Astrocyte (in vitro differentiated cells and primary cell): ENCODE results near the gene CACNA1F. TPM values are rescaled to one million over a fixed set of nuclear protein-coding genes. Genes with fewer than 3 reads are reported as not detected.

ENCODE experiments used
- DNase-seq: peaks from one replicate; pipeline ENCODE4 v3.0.0-alpha.2; 2010; ENCODE audit warnings: low read depth
- FAIRE-seq: peaks from 2 replicates; lab custom pipeline; 2011; peaks lifted over from hg19 to GRCh38; lab: Jason Lieb, UNC
- H2AFZ ChIP-seq: 2 replicates; pipeline ENCODE4 v1.6.0; 2012; ENCODE audit warnings: low read depth, low read length, inconsistent platforms
- H3K27ac ChIP-seq: 2 replicates; pipeline ENCODE4 v1.5.1; 2011; ENCODE audit warnings: low read depth, low read length, inconsistent platforms
- H3K27me3 ChIP-seq: 2 replicates; pipeline ENCODE4 v1.6.0; 2011; ENCODE audit warnings: low read length, inconsistent platforms; ENCODE audit not compliant: insufficient read depth
- H3K36me3 ChIP-seq: 2 replicates; pipeline ENCODE4 v1.5.1; 2011; ENCODE audit warnings: low read length, inconsistent platforms; ENCODE audit not compliant: insufficient read depth
- H3K4me1 ChIP-seq: 2 replicates; pipeline ENCODE4 v1.5.1; 2011; ENCODE audit warnings: low read length, inconsistent platforms; ENCODE audit not compliant: insufficient read depth
- H3K4me2 ChIP-seq: 2 replicates; pipeline ENCODE4 v1.6.0; 2012; ENCODE audit warnings: low read length, inconsistent platforms
- H3K4me3 ChIP-seq: 2 replicates; pipeline ENCODE4 v1.5.1; 2011; ENCODE audit warnings: low read depth, mild to moderate bottlenecking, low read length, inconsistent platforms; ENCODE audit not compliant: insufficient read depth
- H3K79me2 ChIP-seq: 2 replicates; pipeline ENCODE4 v1.6.0; 2012; ENCODE audit warnings: mild to moderate bottlenecking, low read length, inconsistent platforms; ENCODE audit not compliant: insufficient read depth
- H3K9ac ChIP-seq: 2 replicates; pipeline ENCODE4 v1.6.0; 2012; ENCODE audit warnings: mild to moderate bottlenecking, low read length, inconsistent platforms
- H3K9me3 ChIP-seq: 2 replicates; pipeline ENCODE4 v1.5.1; 2012; ENCODE audit warnings: low read depth, mild to moderate bottlenecking, low read length, inconsistent platforms; ENCODE audit not compliant: insufficient read depth
- H4K20me1 ChIP-seq: 2 replicates; pipeline ENCODE4 v1.6.0; 2012; ENCODE audit warnings: low read length, inconsistent platforms; ENCODE audit not compliant: insufficient read depth
- H3K27ac Mint-ChIP-seq: one replicate; pipeline ENCODE4 v1.8.0; 2021; ENCODE audit warnings: mild to moderate bottlenecking, mixed read lengths; ENCODE audit not compliant: unreplicated experiment
- H3K27me3 Mint-ChIP-seq: one replicate; pipeline ENCODE4 v1.8.0; 2021; ENCODE audit warnings: low read depth, mixed read lengths; ENCODE audit not compliant: unreplicated experiment
- H3K36me3 Mint-ChIP-seq: one replicate; pipeline ENCODE4 v1.8.0; 2021; ENCODE audit warnings: low read depth, mixed read lengths; ENCODE audit not compliant: unreplicated experiment
- H3K4me1 Mint-ChIP-seq: one replicate; pipeline ENCODE4 v1.8.0; 2021; ENCODE audit warnings: low read depth, mixed read lengths; ENCODE audit not compliant: unreplicated experiment
- H3K4me3 Mint-ChIP-seq: one replicate; pipeline ENCODE4 v1.8.0; 2021; ENCODE audit warnings: mild to moderate bottlenecking, moderate library complexity, mixed read lengths; ENCODE audit not compliant: unreplicated experiment
- H3K9me3 Mint-ChIP-seq: one replicate; pipeline ENCODE4 v1.8.0; 2021; ENCODE audit warnings: mild to moderate bottlenecking, mixed read lengths; ENCODE audit not compliant: unreplicated experiment
- EZH2 ChIP-seq: IDR thresholded peaks from 2 replicates; pipeline ENCODE4 v1.6.1; 2012; ENCODE audit warnings: mild to moderate bottlenecking, low read length, inconsistent platforms; ENCODE audit not compliant: insufficient read depth
- total RNA-seq: library from RNA; stranded (reverse); gene quantifications from 2 replicates; pipeline ENCODE4 v1.2.1, GENCODE V29; 2021
- TF ChIP-seq, protein P1 (sequence below): IDR thresholded peaks from 2 replicates; pipeline ENCODE4 v1.5.1; 2011; ENCODE audit warnings: low read depth, mild to moderate bottlenecking, inconsistent platforms, low read length, moderate library complexity; ENCODE audit not compliant: insufficient read depth

CACNA1F gene
- total RNA-seq, 1 donor from 2014 or later = not detected

DNA sequence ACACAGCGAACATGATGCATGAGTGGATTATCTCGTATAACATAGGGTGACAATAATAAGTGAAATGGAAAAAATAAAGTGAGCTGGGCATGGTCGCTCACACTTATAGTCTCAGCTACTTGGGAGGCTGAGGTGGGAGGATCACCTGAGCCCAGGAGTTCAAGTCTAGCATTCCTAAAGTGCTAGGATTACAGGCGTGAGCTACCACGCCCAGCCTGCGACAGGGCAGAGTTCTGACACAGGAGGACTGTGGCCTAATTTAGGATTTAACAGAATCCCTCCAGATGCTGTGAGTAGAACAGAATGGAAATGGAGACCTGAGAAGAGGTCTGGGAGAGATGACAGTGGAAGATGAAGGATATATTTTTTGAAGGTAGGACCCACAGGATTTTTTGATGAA is 43.5 kb downstream of the CACNA1F start:
- no peak overlapping the region for H3K27ac Mint-ChIP-seq
- Histone ChIP-seq H3K27me3 (no peaks in the 10 kb centered on the region), H3K79me2 (no peaks in the 10 kb centered on the region), H3K9me3 (no peaks in the 10 kb centered on the region), H3K36me3 (no peaks in the 10 kb centered on the region), H3K9ac (no peak overlapping the region), H3K4me2 (peak overlapping the region; percentile 78), H2AFZ (no peak overlapping the region), H3K27ac (no peak overlapping the region), H3K4me3 (no peak overlapping the region), H3K4me1 (no peaks in the 10 kb centered on the region), H4K20me1 (no peaks in the 10 kb centered on the region)
- peak; percentile 20 for FAIRE-seq
- DNase-seq = no peak
- no peaks in the 10 kb centered on the region for H3K27me3 Mint-ChIP-seq
- H3K4me3 Mint-ChIP-seq = peak overlapping the region; percentile 87
- TF ChIP-seq EZH2 = no peak
- TF ChIP-seq, protein P1, sequence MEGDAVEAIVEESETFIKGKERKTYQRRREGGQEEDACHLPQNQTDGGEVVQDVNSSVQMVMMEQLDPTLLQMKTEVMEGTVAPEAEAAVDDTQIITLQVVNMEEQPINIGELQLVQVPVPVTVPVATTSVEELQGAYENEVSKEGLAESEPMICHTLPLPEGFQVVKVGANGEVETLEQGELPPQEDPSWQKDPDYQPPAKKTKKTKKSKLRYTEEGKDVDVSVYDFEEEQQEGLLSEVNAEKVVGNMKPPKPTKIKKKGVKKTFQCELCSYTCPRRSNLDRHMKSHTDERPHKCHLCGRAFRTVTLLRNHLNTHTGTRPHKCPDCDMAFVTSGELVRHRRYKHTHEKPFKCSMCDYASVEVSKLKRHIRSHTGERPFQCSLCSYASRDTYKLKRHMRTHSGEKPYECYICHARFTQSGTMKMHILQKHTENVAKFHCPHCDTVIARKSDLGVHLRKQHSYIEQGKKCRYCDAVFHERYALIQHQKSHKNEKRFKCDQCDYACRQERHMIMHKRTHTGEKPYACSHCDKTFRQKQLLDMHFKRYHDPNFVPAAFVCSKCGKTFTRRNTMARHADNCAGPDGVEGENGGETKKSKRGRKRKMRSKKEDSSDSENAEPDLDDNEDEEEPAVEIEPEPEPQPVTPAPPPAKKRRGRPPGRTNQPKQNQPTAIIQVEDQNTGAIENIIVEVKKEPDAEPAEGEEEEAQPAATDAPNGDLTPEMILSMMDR = no peak
- H3K9me3 Mint-ChIP-seq = no peaks in the 10 kb centered on the region
- peaks cover 1% of the 10 kb centered on the region for H3K4me1 Mint-ChIP-seq
- H3K36me3 Mint-ChIP-seq = no peaks in the 10 kb centered on the region

DNA sequence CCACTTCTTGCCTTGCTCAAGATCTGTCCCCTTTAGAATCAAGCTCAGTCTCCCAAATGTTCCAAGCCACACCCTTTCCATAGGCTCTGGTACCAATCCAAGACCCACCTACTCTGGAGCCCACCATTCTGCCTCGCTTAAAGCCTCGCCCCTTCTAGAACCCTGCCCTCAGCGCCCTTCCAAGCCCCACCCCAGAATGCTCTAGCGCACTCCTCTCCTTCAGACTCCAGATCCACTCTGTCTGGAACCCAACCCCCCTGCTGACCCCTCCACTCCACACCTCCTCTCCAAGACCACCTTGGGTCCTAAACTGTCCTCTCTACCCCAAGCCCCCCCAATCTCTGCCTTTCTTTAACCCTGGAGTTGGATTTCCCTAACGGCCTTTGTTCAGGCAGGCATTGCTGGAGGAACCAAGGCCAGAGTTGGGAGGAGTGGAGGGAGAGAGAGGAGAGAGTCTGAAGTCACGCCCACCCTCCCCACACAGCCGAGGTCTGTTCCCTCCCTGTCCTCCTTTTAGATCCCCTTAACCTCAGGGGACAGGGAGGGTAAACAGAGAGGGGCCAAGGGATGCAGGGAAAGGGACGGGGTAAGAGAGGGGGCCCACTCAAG is 44.6 kb downstream of the CACNA1F start:
- H3K4me1 ChIP-seq = no peaks in the 10 kb centered on the region
- peaks cover 1% of the 10 kb centered on the region for H3K4me1 Mint-ChIP-seq
- no peaks in the 10 kb centered on the region for H3K9me3 Mint-ChIP-seq
- no peak for TF ChIP-seq EZH2
- TF ChIP-seq, protein P1 = no peak
- H3K4me3 ChIP-seq = no peak overlapping the region
- no peaks in the 10 kb centered on the region for H3K79me2 ChIP-seq
- no peak overlapping the region for H3K9ac ChIP-seq
- peaks cover 5% of the 10 kb centered on the region for H4K20me1 ChIP-seq
- H3K9me3 ChIP-seq = no peaks in the 10 kb centered on the region
- H3K27me3 Mint-ChIP-seq = no peaks in the 10 kb centered on the region
- no peak overlapping the region for H3K27ac Mint-ChIP-seq
- no peaks in the 10 kb centered on the region for H3K36me3 ChIP-seq
- no peak for DNase-seq
- FAIRE-seq = no peak
- no peak overlapping the region for H3K4me2 ChIP-seq
- no peaks in the 10 kb centered on the region for H3K36me3 Mint-ChIP-seq
- H2AFZ ChIP-seq = no peak overlapping the region
- no peak overlapping the region for H3K4me3 Mint-ChIP-seq
- H3K27me3 ChIP-seq = no peaks in the 10 kb centered on the region
- no peak overlapping the region for H3K27ac ChIP-seq

DNA sequence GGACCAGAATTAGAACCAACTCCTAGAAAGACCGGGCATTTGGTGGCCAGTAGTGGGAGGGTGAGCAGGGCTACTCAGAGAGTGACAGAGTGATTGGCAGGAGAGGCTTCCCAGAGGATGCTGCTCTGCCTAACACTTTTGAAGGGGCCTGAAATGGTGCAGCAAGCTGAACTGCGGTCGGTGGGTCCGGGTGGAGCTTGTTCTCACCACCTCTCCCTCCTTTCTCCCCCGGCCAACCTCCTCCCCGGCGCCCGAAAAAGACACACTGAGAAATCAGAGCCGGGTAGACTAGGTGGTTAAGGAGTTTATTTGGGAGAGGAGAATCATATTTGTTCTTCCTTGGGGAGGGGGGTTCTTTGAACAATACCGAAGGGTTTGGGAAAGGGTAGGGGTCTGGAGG is 45.6 kb downstream of the CACNA1F start:
- Histone ChIP-seq H3K79me2 (no peaks in the 10 kb centered on the region), H3K36me3 (no peaks in the 10 kb centered on the region), H2AFZ (no peak overlapping the region), H3K4me1 (no peaks in the 10 kb centered on the region), H3K4me2 (no peak overlapping the region), H4K20me1 (peaks cover 7% of the 10 kb centered on the region), H3K4me3 (no peak overlapping the region), H3K27me3 (no peaks in the 10 kb centered on the region), H3K9me3 (no peaks in the 10 kb centered on the region), H3K9ac (no peak overlapping the region), H3K27ac (no peak overlapping the region)
- TF ChIP-seq, protein P1 = no peak
- no peak for TF ChIP-seq EZH2
- Mint-ChIP-seq H3K27ac (peak overlapping the region; percentile 47), H3K4me1 (peaks cover 1% of the 10 kb centered on the region), H3K36me3 (no peaks in the 10 kb centered on the region), H3K4me3 (no peak overlapping the region), H3K9me3 (no peaks in the 10 kb centered on the region), H3K27me3 (no peaks in the 10 kb centered on the region)
- DNase-seq (no peak), FAIRE-seq (peak; percentile 39)
